HEK293T (cell line): ENCODE data around the gene FBXL3.

ENCODE experiments used
- L3MBTL2 ChIP-seq: fragments of 450-650 bp; conservative IDR thresholded peaks from 2 replicates; pipeline ENCODE4 v1.6.1; 2016; ENCODE audit warnings: mild to moderate bottlenecking
- SUZ12 ChIP-seq: fragments of 450-650 bp; IDR thresholded peaks from 2 replicates; pipeline ENCODE4 v1.6.1; 2016; ENCODE audit warnings: mild to moderate bottlenecking

GRCh38 chr13:76955661-76956060, 71.3 kb downstream of the FBXL3 start:
- TF ChIP-seq SUZ12 (no peak), L3MBTL2 (no peak)
